DMS 273 (cell line): Measurements from ENCODE around the gene JOSD1.

Experiments
- DNase-seq: peaks from one replicate; lab custom pipeline; 2025; ENCODE audit not compliant: unreplicated experiment; lab: John Stamatoyannopoulos, UW

Gene JOSD1

GRCh38 chr22:38700789-38701628, at the start of gene JOSD1:
TSS of gene JOSD1 (minus strand) at chr22:38700943. CDS start at chr22:38699987, 956 bp downstream.
- DNase-seq, result peak; percentile 97

DNA sequence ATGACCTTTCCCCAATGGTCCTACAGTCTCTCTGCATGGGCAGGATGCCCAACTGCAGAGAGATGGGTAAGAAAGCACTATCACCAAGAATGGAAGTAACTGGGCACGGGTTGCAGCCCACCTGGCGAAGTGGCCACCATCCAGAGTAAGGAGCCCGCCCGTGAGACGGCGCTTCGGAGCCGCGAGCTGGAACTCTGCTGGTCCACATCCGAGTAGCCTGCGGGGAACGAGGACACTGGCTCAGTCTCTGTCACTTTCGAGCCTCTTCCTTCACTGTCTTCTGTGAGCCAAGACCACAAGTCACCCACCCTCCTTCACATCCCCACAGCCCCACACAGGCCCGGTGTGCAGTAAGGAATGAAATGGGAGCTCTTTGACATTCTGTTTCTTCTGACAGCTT, 49.4 kb upstream of the JOSD1 start:
- DNase-seq, result no peak

DNA sequence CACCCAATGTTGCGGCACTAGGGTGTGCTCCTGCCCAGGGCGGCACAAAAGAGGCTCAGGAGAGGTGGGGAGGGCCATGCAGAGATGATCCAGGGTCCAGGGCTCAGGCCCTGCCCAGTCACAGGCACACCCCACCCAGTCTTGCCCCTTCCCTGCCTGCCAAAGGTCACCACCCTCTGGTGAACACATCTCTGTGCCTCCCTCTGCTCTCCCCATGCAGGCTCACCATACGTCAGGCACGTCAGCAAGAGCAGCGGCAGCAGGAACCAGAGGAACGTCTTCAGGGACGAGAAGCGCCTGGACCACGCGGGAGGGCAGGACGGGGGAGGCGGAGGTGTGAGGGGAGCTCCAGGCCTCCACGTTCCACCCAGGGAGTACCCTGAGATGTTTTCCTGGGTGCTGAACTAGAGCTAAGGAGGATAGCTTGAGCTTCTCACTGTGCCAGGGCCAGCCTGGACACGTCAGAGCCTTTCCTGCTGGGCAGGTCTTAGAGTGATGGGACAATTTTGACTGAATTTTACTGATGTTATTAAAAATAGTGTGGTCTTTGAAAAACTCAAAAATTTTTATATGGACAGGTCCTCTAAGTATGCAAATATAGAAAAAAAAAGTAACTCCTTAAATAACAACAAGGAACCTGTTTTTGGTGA, 47.9 kb upstream of the JOSD1 start:
- DNase-seq, result no peak

- DNase-seq, result no peak
These were observed 45.1 kb upstream of the JOSD1 start for GRCh38 chr22:38745676-38746460.

- no peak for DNase-seq
These were observed 44.2 kb upstream of the JOSD1 start for GRCh38 chr22:38744981-38745380.

GRCh38 chr22:38742176-38742942, 41.6 kb upstream of the JOSD1 start:
- DNase-seq, result no peak

GRCh38 chr22:38741576-38741975, 40.8 kb upstream of the JOSD1 start:
- DNase-seq, result no peak

GRCh38 chr22:38741166-38741565, 40.4 kb upstream of the JOSD1 start:
- no peak for DNase-seq

DNA sequence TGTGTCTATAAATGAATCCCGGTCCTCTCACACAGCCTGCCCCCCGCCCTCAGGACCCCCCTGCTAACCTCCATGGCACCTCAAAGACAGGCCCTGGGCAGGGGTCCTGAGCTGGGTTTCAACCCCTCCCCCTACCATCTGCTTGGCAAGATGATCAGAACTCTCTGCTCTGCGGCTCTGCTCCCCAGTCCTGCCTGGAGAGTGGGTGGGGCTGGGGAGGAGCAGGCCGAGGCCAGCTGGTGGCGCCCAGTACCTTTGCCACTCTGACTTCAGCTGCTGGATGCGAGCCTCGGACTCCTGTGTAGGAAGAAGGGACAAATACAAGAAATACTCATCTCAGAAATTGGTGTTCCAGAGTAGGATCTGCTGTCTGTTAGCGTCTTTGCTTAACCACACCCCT, 40.0 kb upstream of the JOSD1 start:
- peak; percentile 40 for DNase-seq

- DNase-seq, result peak; percentile 25
These were observed 39.5 kb upstream of the JOSD1 start for GRCh38 chr22:38740116-38740723.

- DNase-seq, result no peak
These were observed 38.7 kb upstream of the JOSD1 start for GRCh38 chr22:38739300-38740055.

DNA sequence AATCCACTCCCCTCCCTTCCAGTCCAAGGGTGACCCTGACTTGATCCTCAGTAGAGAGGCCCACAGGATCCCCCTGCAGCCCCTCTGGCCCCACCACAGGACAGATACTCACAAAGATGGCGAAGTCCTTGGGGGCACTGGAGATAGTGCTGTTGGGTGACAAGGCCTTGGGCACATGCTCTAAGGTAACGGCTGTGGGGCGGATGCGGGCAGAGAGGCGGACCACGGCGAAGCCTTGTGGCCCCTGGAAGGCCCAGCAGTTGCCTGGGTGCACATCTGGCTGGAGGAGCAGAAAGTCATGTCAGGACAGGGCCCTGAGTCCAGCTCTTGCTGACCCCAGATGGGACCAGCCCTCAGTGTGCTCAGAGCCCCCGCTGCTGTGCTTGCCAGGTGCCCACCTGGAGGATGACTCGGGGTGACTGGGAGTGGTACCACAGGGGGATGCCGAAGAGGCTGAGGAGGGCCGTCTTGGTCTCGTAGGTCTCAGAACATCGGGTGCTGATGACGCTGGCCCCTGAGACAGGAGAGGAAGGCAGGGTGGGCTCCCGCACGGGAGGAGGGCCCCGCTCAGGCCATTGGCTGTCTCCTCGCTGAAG, 37.8 kb upstream of the JOSD1 start:
- DNase-seq, result no peak

DNA sequence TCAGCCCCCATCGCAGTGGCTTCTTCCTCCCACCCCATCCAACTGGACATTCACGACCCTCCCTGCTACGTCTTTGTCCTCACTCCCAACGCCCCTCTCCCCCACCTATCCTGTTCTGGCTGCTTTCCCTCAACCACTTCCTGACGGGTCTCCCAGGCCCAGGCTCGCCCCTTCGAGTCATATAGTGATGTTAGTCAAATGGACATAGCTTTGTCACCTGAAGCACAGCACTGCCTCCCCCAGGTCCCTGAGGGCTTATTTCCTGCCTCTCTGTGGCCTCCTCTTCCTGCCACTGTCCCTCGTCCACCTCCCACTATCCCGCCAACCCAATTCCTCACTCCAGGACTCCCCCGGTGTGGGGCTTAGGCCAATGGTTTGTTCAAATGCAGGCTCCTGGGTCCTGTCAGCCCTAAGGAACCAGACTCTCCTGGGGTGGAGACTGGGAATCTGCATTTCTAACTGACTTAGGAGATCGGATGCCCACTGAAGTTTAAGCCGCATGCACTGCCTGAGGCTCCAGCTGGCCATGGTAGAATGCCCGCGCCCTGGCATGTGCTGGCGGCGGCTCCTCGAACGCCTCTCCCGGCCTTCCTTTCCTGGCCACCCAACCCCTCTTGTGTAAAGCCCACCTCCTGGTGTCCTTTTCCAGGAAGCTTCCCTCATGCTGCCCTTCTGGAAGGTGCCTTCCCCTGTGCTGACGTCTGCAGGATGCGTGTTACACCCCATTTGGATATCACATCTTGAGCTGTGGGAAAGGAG, 36.7 kb upstream of the JOSD1 start:
- no peak for DNase-seq

- no peak for DNase-seq
These were observed 35.5 kb upstream of the JOSD1 start for GRCh38 chr22:38736257-38736570.

DNA sequence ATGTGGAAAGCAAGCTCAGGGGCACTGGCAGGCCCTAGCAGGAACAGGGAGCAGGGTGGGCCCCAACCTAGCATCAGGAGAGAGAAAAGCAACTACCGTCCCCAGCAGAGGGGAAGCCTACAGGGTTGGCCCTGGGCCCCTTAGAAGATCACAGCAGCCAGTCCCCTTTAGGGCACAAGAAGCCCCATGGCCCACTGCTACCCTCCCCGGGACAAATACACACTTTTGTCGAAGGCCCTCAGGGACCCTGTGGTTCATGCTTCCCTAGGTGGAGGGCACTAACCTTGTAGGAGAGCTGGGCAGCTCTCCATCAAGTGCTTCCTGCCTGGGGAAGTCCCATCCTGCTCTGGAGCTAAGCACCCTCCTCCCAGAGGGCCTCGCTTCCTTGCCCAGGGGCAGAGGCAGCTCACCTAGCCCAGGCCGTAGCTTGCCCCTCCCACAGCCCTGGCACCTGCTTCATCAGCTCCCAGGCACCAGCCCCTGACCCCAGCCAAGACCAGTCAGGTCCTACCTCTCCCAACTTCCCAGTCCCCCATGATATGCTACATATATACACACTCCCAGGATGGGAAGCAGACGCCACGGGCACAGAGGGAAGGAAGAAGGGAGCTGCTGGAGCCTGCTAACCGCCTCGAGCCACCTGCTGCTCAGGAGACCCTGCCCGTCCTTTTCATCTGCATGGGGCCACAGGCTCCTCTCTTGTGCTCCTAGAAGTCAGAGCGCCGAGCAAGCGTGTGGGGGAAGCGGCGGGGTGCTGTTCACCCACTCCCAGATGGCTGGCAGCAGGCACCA, 34.9 kb upstream of the JOSD1 start:
- no peak for DNase-seq

GRCh38 chr22:38735126-38735464, 34.4 kb upstream of the JOSD1 start:
- DNase-seq, result no peak

GRCh38 chr22:38734421-38735100, 33.8 kb upstream of the JOSD1 start:
- no peak for DNase-seq
